ENCODE measurements around the gene PPP2R5A. TPM values are rescaled to one million over a fixed set of nuclear protein-coding genes. Genes with fewer than 3 reads are reported as not detected.

PPP2R5A gene
- total and polyA plus RNA-seq, 2 of the 13 experiments (the other 11 are each of a cell fraction or from before 2014, with no cell fraction given), result 22.0 to 31.4 TPM

GRCh38 chr1:212267017-212267416 is 18.2 kb upstream of the PPP2R5A start (continued):
- TF ChIP-seq TCF7 (IDR thresholded peaks at IDR 0.05; ENCODE audit: low read depth) (no peak), THYN1 (CRISPR knock-in tag; IDR thresholded peaks at IDR 0.05; ENCODE audit: borderline replicate concordance, low read depth) (no peak), ZSCAN30 (CRISPR knock-in tag; IDR thresholded peaks at IDR 0.05) (no peak)

GRCh38 chr1:212267460-212267859 is 17.8 kb upstream of the PPP2R5A start:
- ChIA-PET POLR2A (interaction anchor here (1.1 kb wide), 1 partner anchor 12 kb away, joined by 4 read pairs; no protein-coding TSS in a partner anchor), CTCF (ENCODE audit: low intra/inter-chr PET ratio, low total read pairs) (no interaction called here)
- no TSS peak for BruUV-seq (replicated peaks)
- Histone ChIP-seq H3K4me2 (ENCODE audit: low read depth, low read length) (no peak overlapping the region), H3K27me3 (ENCODE audit: control insufficient read depth in 1 of 2, insufficient read depth in 2 of 2, low read length in 2 of 2) (peaks cover 0 to 3% of the 10 kb centered on the region in 2 experiments; a peak in 1 of 5 replicates), H3K27ac (ENCODE audit: extremely low read length, insufficient read depth, low read length) (no peak overlapping the region), H3K79me2 (ENCODE audit: insufficient read depth, low read length) (no peaks in the 10 kb centered on the region), H3K4me1 (ENCODE audit: insufficient read depth, low read length) (peaks cover 16% of the 10 kb centered on the region), H4K20me1 (ENCODE audit: insufficient read depth, low read length) (no peaks in the 10 kb centered on the region), H3K9me3 (ENCODE audit: low read length) (no peaks in the 10 kb centered on the region), H3K9ac (ENCODE audit: insufficient read depth, low read depth, low read length) (no peak overlapping the region), H3K4me3 (replicated peaks in 1 of 3; ENCODE audit: insufficient read depth in 1 of 3, low read depth in 2 of 3, low read length in 3 of 3) (no peak overlapping the region), H3K36me3 (replicated peaks in 1 of 2; ENCODE audit: control insufficient read depth in 1 of 2, insufficient read depth in 2 of 2, low read length in 2 of 2) (no peaks in the 10 kb centered on the region), H2AFZ (ENCODE audit: low read length) (no peak overlapping the region)
- intact Hi-C loops (cut with micrococcal nuclease; ENCODE audit: unreplicated experiment), result no loop called here
- ATAC-seq (no peak), DNase-seq (ENCODE audit: low spot score) (no peak), FAIRE-seq (no peak)
- in situ Hi-C loops (cut with HindIII; ENCODE audit: extremely low pct_ligation_motif_present, low pct_unique_long_range_greater_than_20kb), result no loop called here
- 2% methylated on average over 2 of the region's 2 CpGs for WGBS (ENCODE audit: low lambda C conversion rate)
- no peak for TF ChIP-seq SNAPC2 (CRISPR knock-in tag; IDR thresholded peaks at IDR 0.05)
- TF ChIP-seq MXD3 (CRISPR knock-in tag; IDR thresholded peaks at IDR 0.05), result no peak
- no peak for TF ChIP-seq RFX3 (CRISPR knock-in tag; IDR thresholded peaks at IDR 0.05)
- no peak for TF ChIP-seq NFRKB (IDR thresholded peaks at IDR 0.05)
- no peak for TF ChIP-seq MATR3 (CRISPR knock-in tag; IDR thresholded peaks at IDR 0.05)
- TF ChIP-seq ZNF792 (CRISPR knock-in tag; IDR thresholded peaks at IDR 0.05), result no peak
- no peak for TF ChIP-seq CCDC6 (CRISPR knock-in tag; IDR thresholded peaks at IDR 0.05)
- no peak for TF ChIP-seq SP140L (CRISPR knock-in tag; IDR thresholded peaks at IDR 0.05; ENCODE audit: borderline replicate concordance)
- no peak for TF ChIP-seq TMF1 (CRISPR knock-in tag; IDR thresholded peaks at IDR 0.05; ENCODE audit: low read depth)
- no peak for TF ChIP-seq NR2F1 (CRISPR knock-in tag; IDR thresholded peaks at IDR 0.05)
- TF ChIP-seq CBX2 (IDR thresholded peaks at IDR 0.05; ENCODE audit: low read depth, low read length), result no peak
- TF ChIP-seq CBX2 (CRISPR knock-in tag; IDR thresholded peaks at IDR 0.05; ENCODE audit: low read depth), result no peak
- no peak for TF ChIP-seq REPIN1 (CRISPR knock-in tag; IDR thresholded peaks at IDR 0.05; ENCODE audit: borderline replicate concordance, low read depth)
- TF ChIP-seq ZSCAN29 (CRISPR knock-in tag; conservative IDR thresholded peaks at IDR 0.05), result no peak
- TF ChIP-seq ZNF124 (CRISPR knock-in tag; IDR thresholded peaks at IDR 0.05), result no peak
- no peak for TF ChIP-seq PCBP1 (IDR thresholded peaks at IDR 0.05; ENCODE audit: borderline replicate concordance, low read depth, low read length)
- TF ChIP-seq ZNF224 (CRISPR knock-in tag; IDR thresholded peaks at IDR 0.05), result no peak
- TF ChIP-seq ZNF746 (CRISPR knock-in tag; IDR thresholded peaks at IDR 0.05), result no peak
- no peak for TF ChIP-seq HMGA1 (CRISPR knock-in tag; conservative IDR thresholded peaks at IDR 0.05)
- no peak for TF ChIP-seq RELA (CRISPR knock-in tag; IDR thresholded peaks at IDR 0.05)

All from HepG2 (cell line).